Ovary (tissue), 9 donors: ENCODE results near the gene MPIG6B. TPM values are rescaled to one million over a fixed set of nuclear protein-coding genes. Genes with fewer than 3 reads are reported as not detected.

ENCODE experiments used
- DNase-seq, 5 donors: peaks; one replicate each; pipeline ENCODE4 v3.0.0-alpha.2; 2019 to 2020
- H3K27ac ChIP-seq, 2 donors: fragments of 200-600 bp; one replicate each; pipeline versions ENCODE4 v1.5.1 to v1.8.0; 2019 to 2022
- H3K27me3 ChIP-seq: fragments of 200-600 bp; one replicate; pipeline ENCODE4 v1.8.0; 2022
- H3K36me3 ChIP-seq: fragments of 200-600 bp; sonication (generic); one replicate; pipeline ENCODE4 v1.5.1; 2019
- H3K4me1 ChIP-seq: one replicate; pipeline ENCODE4 v1.8.1; 2013; ENCODE audit warnings: mild to moderate bottlenecking, moderate library complexity; ENCODE audit not compliant: insufficient read depth
- H3K4me3 ChIP-seq: fragments of 200-600 bp; sonication (generic); one replicate; pipeline ENCODE4 v1.5.1; 2017
- H3K9me3 ChIP-seq, 2 donors: fragments of 200-600 bp in 1 of 2; sonication (generic) in 1 of 2; one replicate each; pipeline versions ENCODE4 v1.5.1 to v1.8.1; 2013 to 2019; ENCODE audit warnings: mild to moderate bottlenecking in 1 of 2, moderate library complexity in 1 of 2
- CTCF ChIP-seq, 3 donors: fragments of 450-650 bp in 2 of 3; fragments of 200-600 bp in 1 of 3; IDR thresholded peaks; one replicate each; pipeline versions ENCODE4 v1.5.1 to v1.8.0; 2016 to 2022; ENCODE audit warnings: antibody characterized with exemption in 3 of 3, mild to moderate bottlenecking in 1 of 3
- EP300 ChIP-seq: sonication (generic); formaldehyde crosslinking; IDR thresholded peaks from one replicate; pipeline ENCODE4 v1.6.1; 2017; ENCODE audit warnings: antibody characterized with exemption
- POLR2A ChIP-seq: fragments of 450-650 bp; IDR thresholded peaks from one replicate; pipeline ENCODE4 v1.6.1; 2017; ENCODE audit warnings: antibody characterized with exemption, mild to moderate bottlenecking, moderate library complexity
- WGBS, 3 donors: extraction: QIAGEN DNeasy Blood & Tissue Kit in 1 of 3; methylation state at CpG; one replicate each; pipeline versions ENCODE4 v1.1.5 to v1.1.7; 2013 to 2017; 5-methylcytosine and 5-hydroxymethylcytosine counted together
- intact Hi-C, 4 donors: fragments of 100-400 bp; cut with DNase I; formaldehyde crosslinking; loops; one replicate each; pipeline versions ENCODE4 v1.11.0 to v1.15.1; 2022 to 2023
- polyA plus RNA-seq, 2 donors: library from polyadenylated mRNA; stranded (reverse); fragments of 200-250 nt in 1 of 2; fragments of 350-450 nt in 1 of 2; fragmentation: Illumina TruSeq in 1 of 2; extraction: RNeasy Lipid Tissue Mini Kit (QIAGEN cat#74804) in 1 of 2; gene quantifications; one replicate each; pipeline ENCODE4 v1.2.3, GENCODE V29; 2013 to 2014
- total RNA-seq, 7 donors: library from RNA; depleted of rRNA in 2 of 7; stranded (reverse); fragments of >200 nt in 2 of 7; fragmentation: NEBNext Ultra II Directional in 3 of 7; extraction: Animal tissue kit (Norgen Biotek cat#: 25700) in 3 of 7; gene quantifications; one replicate each; pipeline versions ENCODE4 v1.1.0 to v1.2.4, GENCODE V29; 2016 to 2023
- donor health status: DM: no; HTN: no; CAD: no; lungs with moderate emphysema.
- donor health status: DM: no; HTN: no; CAD: no.
- donor health status: Bipolar disorder and iron deficiency.
- donor health status: DM: yes; HTN: yes; CAD: no.
- donor health status: DM: no; HTN: no; CAD: no.
- donor health status: DM: yes; HTN: yes; CAD: no.

MPIG6B gene
- total and polyA plus RNA-seq, 9 donors, result 0.06 to 0.94 (median 0.60) TPM; not detected in 4

DNA sequence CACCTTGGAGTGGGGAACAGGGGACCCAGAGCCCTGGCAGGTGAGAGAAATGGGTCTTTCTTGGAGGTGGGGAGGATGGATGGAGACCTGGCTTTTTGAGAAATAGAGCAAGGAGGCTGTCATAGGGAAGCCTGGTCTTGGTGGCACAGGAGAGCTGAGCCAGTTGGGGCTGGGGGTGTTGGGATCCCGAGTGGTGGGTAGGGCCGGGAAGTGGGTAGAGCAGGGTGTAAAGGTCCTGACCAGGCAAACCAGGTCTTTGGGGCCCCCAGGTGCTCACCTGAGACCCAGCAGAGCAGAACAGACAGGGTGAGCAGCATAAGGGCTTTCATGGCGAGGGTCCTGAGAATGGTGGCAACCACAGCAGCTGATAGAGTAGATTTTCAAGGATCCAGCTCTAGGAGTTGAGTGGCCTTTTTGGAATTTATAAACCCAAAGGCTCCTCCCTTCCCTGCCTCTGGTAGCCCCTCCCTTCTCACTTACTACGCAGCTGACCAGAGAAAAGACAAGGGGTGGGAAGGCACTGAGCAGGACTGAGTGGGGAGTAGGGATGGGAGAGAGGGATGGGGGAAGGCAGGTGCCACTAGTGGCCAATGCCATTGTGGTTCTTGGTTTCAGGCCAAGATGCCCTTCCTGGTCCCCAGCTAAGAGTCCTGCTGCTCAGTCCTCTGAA lies 1.7 kb upstream of the MPIG6B start, which contains the start of gene LY6G6C:
Gene LY6G6C (minus strand): TSS at position 396 of the 670 bp plus-strand sequence. CDS start 67 bp downstream, at position 329.
- no peak for DNase-seq
- intact Hi-C loops, result loop anchor here in 2 of 4 donors (2.0 to 10.0 kb wide), 2 partner anchors 49 to 463 kb away; partner anchors contain the start of gene AGER (in 1 of the 2)
- no peaks in the 10 kb centered on the region for H3K9me3 ChIP-seq
- no peak within 1 kb of the TSS for H3K4me3 ChIP-seq
- no peaks in the 10 kb centered on the region for H3K27me3 ChIP-seq
- H3K4me1 ChIP-seq, result no peaks in the 10 kb centered on the region
- no peak within 1 kb of the TSS for H3K27ac ChIP-seq
- 82 to 89% (median 87%) methylated on average over 4 of the region's 4 CpGs for WGBS, 3 donors
- H3K36me3 ChIP-seq, result no peaks in the 10 kb centered on the region
- TF ChIP-seq POLR2A, result no peak
- TF ChIP-seq CTCF (IDR thresholded peaks at IDR 0.05), result no peak
- TF ChIP-seq EP300, result no peak

- no peaks in the 10 kb centered on the region for H3K27me3 ChIP-seq
- no peaks in the 10 kb centered on the region for H3K4me1 ChIP-seq
- no peaks in the 10 kb centered on the region for H3K9me3 ChIP-seq
- 86 to 89% (median 88%) methylated on average over 3 of the region's 3 CpGs for WGBS, 3 donors
- intact Hi-C loops, result loop anchor here in 2 of 4 donors (2.0 to 10.0 kb wide), 2 partner anchors 49 to 463 kb away; partner anchors contain the start of gene AGER (in 1 of the 2)
- no peak for DNase-seq
- H3K36me3 ChIP-seq, result no peaks in the 10 kb centered on the region
- H3K4me3 ChIP-seq, result no peak overlapping the region
- no peak overlapping the region for H3K27ac ChIP-seq
- TF ChIP-seq CTCF (IDR thresholded peaks at IDR 0.05) (no peak), EP300 (no peak), POLR2A (no peak)
Observed at GRCh38 chr6:31722173-31722572, 1.0 kb upstream of the MPIG6B start.

- no peaks in the 10 kb centered on the region for H3K27me3 ChIP-seq
- H3K27ac ChIP-seq, result no peak overlapping the region
- no peak for DNase-seq
- H3K4me1 ChIP-seq, result peaks cover 5% of the 10 kb centered on the region
- H3K4me3 ChIP-seq, result no peak overlapping the region
- H3K9me3 ChIP-seq, result no peaks in the 10 kb centered on the region
- H3K36me3 ChIP-seq, result no peaks in the 10 kb centered on the region
- intact Hi-C loops, result loop anchor here in 2 of 4 donors (2.0 to 10.0 kb wide), 2 partner anchors 47 to 461 kb away; partner anchors contain the start of gene AGER (in 1 of the 2)
- TF ChIP-seq POLR2A (no peak), CTCF (IDR thresholded peaks at IDR 0.05) (no peak), EP300 (no peak)
- WGBS, 3 donors, result 83 to 87% (median 86%) methylated on average over 25 of the region's 25 CpGs
Observed at GRCh38 chr6:31723980-31724691, 963 bp downstream of the MPIG6B start.

- Histone ChIP-seq H3K27ac (no peak overlapping the region), H3K9me3 (no peaks in the 10 kb centered on the region), H3K4me1 (peaks cover 5% of the 10 kb centered on the region), H3K4me3 (no peak overlapping the region), H3K36me3 (no peaks in the 10 kb centered on the region), H3K27me3 (no peaks in the 10 kb centered on the region)
- DNase-seq, result no peak
- no peak for TF ChIP-seq POLR2A
- no peak for TF ChIP-seq EP300
- TF ChIP-seq CTCF (IDR thresholded peaks at IDR 0.05), result no peak
- intact Hi-C loops, result loop anchor here in 1 of 4 donors (5.0 to 10.0 kb wide), 3 partner anchors 58 to 459 kb away; partner anchors contain the start of genes AGER, CSNK2B, HSPA1B and LY6G5B
- 86 to 89% (median 87%) methylated on average over 12 of the region's 12 CpGs for WGBS, 3 donors
Observed at GRCh38 chr6:31725502-31726350, 2.6 kb downstream of the MPIG6B start.
